ENCODE results near the gene DENND1B.

DNA sequence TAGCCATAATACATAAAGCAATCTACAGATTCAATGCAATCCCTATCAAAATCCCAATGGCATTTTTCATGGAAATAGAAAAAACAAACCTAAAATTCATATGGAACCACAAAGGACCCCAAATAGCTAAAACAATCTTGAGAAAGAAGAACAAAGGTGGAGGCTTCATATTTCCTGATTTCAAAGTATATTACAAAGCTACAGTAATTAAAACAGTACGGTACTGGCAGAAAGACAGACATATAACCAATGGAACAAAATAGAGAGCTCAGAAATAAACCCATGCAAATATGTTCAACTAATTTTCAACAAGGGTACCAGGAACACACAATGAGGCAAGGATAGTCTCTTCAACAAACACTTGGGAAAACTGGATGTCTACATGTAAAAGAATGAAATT, 87.0 kb downstream of the DENND1B start:
- TF ChIP-seq CTCF (IDR thresholded peaks at IDR 0.05; ENCODE audit: low read length), result no peak
- no peak for TF ChIP-seq EZH2 (optimal IDR thresholded peaks at IDR 0.05; ENCODE audit: low read depth, low read length)
- no peak for TF ChIP-seq EZH2phosphoT487 (IDR thresholded peaks at IDR 0.05; ENCODE audit: low read length)

All from MM.1S (cell line).